Retina (tissue), 1 donor: ENCODE measurements around the gene TRANK1.
A peak's percentile ranks its signal among the peaks of the same experiment; 100 is the strongest.

Experiments used
- DNase-seq: peaks from one replicate; pipeline ENCODE4 v3.0.0-alpha.2; 2016

TRANK1 gene

DNA sequence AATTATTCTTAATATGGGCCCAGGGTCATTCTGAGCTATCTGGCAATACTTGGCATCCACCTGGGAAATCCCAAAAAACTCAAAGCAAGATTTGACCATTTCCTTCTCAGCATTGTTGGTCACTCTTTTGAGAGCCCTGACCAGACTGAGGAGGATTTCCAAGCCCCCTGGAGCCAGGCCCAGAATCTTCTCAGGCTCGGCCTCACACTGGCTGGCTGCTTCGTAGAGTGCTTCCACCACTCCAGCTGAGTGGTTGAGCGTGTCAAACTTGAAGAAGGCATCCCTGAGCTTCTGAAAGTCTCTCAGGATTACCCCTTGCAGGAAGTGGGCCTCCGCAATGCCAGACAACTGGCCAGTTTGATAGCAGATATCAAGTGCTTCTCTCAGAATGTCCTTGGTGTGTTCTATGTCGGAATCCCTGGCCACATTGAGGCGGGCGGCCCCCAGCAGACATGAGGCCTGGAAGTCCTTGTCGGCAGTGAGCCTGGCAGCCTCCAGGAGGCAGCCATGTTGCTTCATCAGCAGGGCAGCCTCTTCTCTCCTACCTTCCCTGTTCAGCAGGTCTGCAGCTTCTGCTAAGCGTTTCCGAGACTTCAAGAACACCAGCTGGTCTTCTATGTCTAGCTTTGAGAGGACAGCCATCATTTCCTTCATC lies 111.6 kb downstream of the TRANK1 start:
- no peak for DNase-seq

DNA sequence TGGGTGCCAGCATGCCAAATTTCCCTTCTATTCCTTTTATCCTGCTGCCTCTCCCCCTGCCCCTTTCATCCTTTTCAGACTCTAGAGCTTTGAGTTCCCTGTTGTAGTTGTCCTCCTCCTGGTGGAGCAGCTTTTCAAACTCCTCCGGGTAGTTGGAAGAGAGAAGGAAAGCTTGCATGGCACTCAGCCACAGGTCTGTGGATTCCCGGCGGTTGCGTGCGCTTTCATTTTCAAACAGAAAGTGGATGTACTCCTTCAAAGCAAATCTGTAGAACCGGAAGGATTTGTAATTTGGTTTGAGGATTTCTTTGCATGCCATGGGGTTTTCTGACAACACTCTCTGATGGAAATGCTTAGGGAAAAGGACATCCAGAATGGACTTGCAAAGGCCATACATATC lies 112.4 kb downstream of the TRANK1 start:
- DNase-seq: no peak

DNA sequence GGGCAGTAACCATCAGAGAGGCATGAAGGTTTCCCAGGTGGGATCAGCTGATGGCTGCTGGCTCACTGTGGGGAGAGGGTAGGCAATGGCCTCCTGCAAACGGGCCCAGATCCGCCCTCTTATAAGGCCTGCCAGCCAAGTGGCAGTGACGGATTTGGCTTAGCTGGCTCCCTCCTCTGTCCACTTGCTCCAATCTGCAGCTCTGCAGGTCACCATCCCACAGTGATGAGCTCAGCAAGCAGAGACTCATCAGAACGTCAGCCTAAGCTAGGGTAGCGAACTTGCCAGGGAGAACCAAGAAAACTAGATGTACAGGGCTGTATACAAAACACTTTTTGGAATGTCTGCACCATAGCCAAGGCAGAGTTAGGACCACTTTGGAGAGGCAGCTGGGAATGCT lies 117.7 kb downstream of the TRANK1 start:
- DNase-seq: no peak

DNA sequence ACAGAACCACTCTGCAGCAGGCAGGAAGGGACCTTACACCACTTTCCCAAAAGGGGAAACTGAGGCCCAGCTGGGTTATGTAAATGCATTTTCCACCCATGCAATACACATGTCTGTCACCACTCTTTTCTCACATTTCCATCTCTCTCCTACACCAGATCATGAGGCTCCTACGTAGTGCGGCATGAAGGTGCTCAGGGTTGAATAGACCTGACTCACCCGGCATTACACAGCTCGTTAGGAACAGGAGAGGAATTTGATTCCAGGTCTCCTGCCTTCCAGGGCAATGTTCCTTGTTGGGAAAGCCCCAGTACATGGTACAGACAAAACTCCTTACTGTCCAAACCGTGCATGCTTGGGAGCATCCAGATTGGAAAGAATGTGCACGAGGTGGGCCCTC lies 118.6 kb downstream of the TRANK1 start:
- no peak for DNase-seq

- DNase-seq: no peak
Observed at GRCh38 chr3:36824443-36824842, 120.4 kb downstream of the TRANK1 start.

DNA sequence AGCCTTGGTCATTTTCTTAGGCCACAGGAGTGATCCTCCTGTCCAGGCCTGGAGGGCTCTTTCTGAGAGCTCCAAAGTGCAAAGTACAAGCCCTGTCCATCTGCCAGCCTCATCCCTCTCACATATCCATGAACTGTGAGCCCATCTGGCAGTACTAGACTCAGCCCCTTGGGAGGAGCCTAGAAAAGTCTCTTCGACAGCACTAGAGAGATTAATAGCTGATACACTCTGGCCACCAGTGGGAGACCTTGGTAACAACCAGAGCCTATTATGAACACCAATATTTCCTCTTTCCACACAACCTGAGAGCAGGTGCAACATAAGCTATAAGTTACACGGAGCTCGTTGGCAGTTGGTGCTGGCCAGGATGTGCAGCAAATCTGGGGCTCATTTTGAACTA lies 121.0 kb downstream of the TRANK1 start:
- DNase-seq: peak; percentile 2

DNA sequence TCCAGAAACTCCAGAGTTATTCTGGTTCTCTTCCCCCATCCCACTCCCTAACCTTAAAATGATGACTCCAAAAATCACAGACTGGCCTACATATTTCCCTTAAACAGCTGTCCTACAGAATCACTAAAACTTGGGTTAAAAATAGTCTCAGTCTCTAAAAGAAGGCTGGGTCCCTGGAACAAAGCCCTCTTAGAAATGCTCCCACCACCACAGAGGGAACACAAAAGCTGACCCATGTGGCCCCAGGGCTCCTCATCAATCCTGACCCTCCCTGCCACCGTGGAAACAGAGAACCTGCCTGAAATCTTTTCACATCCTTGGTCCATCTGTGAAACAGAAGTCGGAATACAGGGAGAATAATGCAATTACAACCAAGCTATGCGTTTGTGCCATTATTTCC lies 124.8 kb downstream of the TRANK1 start:
- DNase-seq: peak; percentile 6

- no peak for DNase-seq
Observed at GRCh38 chr3:36817806-36818533, 126.9 kb downstream of the TRANK1 start.

DNA sequence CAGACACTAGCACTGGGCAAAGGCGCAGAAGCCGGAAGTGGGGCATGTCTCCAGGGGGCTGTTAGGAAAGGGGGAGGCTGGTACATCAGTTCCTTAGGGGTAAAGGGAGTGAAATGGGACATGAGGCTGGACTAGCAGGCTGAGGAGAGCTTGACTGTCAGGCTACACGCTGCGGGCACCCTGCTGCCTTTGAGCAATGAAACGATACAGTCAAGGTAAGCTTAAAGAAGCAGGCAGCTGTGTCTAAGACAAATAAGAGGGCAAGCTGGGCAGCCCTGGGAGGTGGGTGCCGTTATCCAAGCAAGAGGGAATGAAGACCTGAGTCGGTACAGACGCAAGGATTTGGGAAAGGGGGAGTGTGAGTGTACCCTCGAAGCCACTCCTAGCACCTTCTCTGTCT lies 129.5 kb downstream of the TRANK1 start:
- peak; percentile 3 for DNase-seq

DNA sequence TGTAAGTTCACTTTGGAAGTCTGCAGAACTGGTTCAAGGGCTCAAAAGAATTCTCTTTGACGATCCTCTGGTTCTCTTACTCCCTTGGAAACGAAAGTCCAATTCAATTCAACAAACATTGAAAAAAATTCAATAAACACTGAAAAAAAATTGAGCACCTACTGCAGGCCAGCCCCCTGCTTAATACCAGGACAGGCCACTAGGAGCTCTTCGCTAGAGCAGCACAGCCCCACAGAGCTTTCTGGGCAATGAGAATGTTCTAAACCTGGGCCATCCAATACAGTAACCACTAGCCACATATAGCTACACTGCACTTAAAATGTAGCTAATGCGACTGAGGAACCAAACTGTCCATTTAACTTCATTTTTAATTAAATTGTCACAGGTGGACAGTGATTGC lies 130.1 kb downstream of the TRANK1 start:
- DNase-seq: no peak

DNA sequence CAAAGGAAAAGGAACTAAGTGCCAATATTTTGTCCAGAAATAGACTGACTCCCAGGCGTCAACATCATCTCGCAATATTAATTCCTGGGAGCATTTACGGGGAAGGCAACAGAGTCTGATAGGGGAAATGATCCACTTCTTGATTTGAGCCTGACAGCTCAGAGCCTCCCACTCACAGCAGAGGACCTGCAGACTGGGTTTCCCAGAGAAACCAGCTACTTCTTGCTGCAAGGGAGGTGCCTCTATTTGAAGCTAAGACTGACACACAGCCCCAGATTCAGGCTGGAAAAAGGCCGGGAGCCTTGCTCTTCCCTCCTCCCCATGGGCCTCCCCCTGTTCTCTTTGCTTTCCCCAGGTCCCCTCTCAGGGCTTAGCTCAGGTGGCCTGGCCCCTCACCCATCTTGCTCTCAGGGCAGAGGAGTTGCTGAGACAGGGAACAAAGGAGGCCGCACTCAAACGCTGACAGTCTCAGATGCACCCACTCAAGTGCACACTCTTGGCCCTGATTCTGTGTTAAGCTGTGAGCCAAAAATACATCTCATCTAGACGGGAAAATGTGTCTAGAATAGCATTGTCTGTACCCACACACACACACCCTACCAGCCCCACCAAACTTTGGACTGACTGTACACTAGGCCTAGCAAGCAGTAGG lies 130.7 kb downstream of the TRANK1 start:
- no peak for DNase-seq

GRCh38 chr3:36813305-36813704 lies 131.5 kb downstream of the TRANK1 start:
- DNase-seq: no peak

DNA sequence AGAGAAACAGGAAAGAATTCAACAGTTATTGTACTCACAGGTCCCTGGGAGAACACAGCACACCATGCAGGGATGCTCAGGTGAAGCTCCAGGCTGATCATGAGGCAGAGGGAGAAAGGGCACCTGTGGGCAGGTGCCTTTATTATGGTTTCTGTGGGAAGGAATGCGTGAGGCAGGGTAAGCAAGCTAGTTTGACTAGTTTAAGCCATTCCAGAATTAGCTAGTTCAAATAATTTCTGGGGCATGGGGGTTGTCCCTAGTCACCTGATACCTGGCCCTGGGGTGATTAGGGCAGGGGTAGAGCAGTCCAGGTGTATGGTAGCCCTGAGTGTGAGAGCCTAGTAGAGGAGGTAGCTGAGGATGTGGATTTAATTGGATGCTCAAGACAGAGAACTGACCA lies 132.6 kb downstream of the TRANK1 start:
- no peak for DNase-seq

DNA sequence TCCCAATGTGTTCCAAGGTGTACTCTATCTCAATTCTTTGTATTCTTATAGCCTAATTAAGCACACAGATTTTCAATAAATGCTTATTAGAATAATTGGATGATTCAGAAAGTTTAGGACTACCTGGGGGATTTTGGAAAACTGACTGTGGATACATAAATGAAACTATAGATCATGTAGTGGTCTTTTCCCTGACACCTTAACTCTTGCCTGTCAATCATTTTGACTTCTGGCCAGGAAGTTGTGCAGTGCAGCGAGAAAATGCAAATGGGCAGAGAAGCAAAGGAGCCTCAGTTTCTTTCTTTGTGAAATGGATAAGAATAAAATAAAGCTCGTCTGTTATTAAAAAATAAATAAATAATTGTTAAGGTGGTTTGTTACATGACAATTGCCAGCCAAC lies 133.1 kb downstream of the TRANK1 start:
- DNase-seq: no peak

DNA sequence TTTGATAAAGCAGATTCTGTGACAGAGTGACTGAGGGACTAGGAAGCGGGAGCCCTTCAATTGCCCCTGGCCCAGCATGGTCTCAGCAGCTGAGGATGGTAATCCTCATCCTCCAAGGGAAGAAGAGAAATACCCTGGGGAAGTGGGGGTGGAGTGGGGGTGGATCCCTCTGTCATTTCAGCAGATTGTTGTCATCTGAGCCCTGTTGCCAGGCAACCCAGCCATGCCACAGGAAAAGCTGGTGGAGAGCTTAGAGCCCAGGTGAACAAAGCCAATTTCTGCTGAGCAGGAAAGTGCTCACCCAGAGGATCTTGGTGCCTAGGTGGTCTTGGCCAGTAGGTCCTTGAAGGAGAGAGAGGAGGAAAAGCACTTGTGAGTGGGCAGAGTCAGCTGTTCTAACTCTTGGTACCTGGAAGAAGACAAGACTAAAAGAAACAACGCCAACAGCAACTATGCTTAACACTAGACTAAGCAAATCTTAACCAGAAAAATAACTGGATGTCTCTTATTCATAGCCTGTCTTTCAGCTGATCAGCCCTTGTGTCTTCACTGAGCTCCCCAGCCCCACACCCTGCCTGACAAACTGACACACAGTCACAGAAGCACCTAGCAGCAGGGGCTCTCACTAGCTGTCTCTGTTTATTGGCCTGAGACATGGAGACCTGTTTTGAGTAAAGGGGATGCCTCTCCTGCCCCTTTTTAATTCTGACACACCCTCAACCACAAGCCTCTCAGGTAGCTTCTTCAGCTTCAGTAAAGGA lies 140.4 kb downstream of the TRANK1 start:
- peak; percentile 39 for DNase-seq

DNA sequence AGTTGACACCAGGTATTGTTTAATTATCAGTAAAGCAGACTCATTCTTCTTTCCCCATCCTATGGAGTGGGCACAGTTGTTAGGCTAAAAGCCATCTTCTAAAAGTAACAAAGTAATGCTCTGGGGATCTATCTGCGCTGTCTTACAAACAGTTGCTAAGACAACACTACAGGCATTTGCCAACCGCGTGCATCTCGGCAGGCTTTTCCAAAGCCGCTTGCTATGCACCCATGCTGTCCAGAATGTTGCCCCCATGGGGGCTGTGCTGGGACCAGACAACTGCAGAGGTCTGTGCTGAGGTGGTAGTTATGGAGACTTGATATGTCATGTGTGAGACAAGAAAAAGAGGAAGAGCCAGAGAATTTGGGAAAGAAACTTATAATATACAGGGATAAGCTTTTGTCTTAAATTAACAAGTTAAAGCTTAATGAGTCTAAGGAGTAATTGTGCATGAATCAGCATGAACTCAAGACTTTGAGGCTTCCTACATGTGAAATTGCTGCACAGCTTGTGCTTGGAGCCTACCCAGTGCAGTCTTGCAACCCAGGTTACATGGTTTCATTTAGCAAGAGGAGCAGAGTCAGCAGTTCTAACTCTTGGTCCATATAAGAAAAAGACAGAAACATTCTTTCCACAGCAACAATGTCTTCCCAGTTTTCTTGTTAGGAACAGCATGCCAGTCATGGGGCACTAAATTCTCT lies 141.6 kb downstream of the TRANK1 start:
- DNase-seq: no peak

DNA sequence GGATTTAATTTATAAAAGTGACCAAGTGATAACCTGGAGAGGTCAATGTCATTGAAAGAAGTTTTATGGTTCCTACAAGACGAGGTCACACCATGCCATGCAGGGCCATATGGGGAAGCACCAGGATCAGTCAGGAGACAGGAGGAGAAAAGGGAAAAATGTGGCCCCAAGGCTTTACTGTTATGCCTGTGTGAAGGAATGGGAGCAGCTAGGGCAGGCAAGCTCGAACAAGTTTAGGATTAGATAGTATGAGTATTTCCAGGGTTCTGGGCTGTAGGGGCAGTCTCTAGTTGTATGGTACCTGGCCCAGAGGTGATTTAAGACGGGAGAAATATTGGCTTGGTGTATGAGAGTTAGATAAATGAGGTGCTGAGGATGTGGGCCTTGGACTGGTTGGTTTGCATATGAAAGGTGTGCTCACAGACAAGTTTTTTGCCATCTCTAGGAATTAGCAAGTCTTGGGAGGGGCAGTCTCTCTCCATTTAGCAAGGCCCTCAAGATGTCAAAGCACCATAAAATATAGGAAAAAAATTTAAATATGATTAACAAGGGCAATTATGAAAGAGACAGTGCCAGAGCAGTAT lies 144.2 kb downstream of the TRANK1 start:
- no peak for DNase-seq

DNA sequence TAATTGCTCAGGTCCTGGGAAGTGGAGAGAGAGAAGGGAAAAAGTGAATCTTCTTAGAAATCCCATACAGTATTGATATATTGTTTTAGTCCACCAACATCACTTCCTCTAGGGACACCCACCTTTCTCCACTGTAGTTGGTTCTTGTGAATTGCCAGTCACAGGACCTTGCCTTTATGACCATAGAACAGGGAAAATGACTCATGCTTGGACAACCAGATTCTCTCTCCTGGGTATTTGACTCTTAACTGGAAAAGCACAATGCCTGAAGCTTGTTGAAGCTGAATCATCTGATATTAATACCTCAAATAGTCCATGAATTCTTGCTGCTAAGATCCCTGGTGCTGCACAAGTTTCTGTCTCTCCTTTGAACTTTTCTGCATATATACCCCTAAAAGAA lies 148.0 kb downstream of the TRANK1 start:
- DNase-seq: no peak

- DNase-seq: no peak
Observed at GRCh38 chr3:36796161-36796560, 148.7 kb downstream of the TRANK1 start.

- DNase-seq: no peak
Observed at GRCh38 chr3:36795622-36796021, 149.2 kb downstream of the TRANK1 start.

GRCh38 chr3:36792342-36792741 lies 152.5 kb downstream of the TRANK1 start:
- no peak for DNase-seq

GRCh38 chr3:36790765-36791164 lies 154.1 kb downstream of the TRANK1 start:
- DNase-seq: no peak
